ENCODE results near the gene CPOX.
"Not testable (repeated sequence)": the region's sequence is repeated elsewhere in the genome, so short reads cannot be mapped to it uniquely, and the experiment has no call there.

CPOX gene

DNA sequence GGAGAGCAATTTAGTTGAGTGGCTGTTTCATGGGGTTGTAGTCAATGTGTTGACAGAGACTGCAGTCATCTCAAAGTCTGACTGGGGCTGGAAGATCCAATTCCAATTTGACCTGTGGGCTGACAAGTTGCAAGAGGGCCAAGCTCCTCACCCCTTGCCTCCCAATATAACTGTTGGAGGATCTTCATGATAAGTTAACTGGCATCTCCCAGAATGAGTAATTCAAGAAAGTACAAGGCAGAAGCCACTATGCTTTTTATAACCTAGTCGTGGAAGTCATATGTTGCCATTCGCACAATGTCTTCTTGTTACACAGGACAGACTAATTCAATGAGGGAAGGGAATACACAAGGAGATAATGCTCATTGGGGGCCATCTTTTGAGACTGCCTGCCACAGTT is 32.5 kb downstream of the CPOX start:
- no peak for DNase-seq

DNA sequence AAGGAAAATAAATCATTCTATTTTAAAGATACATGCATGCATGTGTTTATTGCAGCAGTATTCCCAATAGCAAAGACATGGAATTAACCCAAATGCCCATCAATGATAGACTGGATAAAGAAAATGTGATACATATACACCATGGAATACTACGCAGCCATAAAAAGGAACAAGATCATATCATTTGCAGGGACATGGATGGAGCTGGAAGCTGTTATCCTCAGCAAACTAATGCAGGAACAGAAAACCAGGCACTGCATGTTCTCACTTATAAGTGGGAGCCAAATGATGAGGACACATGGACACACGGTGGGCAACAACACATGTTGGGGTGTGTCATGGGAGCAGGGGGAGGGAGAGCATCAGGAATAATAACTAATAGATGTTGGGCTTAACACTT is 33.6 kb downstream of the CPOX start:
- DNase-seq: not testable (repeated sequence)

DNA sequence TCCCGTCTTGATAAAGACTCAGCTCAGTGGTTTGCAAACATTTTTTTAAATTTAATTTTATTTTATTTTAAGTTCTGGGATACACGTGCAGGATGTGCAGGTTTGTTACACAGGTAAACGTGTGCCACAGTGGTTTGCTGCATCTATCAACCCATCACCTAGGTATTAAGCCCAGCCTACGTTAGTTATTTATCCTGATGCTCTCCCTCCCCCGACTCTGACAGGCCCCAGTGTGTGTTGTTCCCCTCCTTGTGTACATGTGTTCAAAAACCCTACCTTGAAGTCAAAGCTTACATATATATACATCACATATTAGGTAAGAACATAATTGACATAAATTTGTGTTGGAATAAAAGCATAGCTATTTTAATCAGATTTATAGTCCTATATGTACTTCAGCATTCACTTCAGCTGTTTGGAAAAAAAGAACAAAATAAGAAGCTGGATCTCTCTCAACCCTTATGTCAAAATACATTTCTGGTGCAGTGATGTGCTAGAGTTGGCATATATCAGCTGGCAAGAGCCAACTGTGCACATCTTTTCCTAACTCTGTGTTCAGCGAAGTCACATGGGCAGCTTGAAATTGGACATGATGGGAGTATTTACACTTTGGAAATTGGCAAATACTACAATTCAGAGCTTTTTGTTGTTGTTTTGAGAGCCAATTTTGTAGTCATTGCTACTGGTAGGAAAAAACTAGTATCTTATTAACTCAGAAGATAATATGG is 35.1 kb downstream of the CPOX start:
- DNase-seq: no peak

DNA sequence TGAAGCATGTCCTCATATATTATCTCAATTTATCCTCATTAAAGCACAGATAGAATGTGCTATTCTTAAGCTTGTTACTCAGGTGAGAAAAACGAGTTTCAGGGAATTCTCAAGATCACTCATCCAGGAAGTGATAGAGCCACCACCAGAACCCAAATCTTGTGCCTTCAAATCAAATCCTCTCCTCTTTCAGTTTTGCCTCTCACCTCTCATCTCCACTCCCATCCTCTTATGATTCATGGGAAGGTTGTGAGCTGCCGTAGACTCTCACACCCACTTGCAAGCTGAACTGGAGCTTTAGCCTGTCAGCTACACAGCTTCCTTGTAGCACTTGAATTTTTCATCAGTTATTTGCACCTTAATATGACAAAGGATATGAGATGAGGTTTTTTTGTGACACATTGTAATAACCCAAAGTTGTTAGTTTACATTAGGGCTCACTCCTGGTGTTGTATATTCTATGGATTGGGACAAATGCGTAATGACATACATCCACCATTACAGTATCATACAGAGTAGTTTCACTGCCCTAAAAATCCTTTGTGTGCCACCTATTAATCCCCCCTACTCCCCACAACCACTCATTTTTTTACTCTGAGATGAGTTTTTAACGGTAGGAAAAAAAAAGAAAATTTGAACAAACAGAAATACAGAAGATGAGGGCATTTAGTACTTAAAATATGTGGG is 35.9 kb downstream of the CPOX start:
- no peak for DNase-seq

DNA sequence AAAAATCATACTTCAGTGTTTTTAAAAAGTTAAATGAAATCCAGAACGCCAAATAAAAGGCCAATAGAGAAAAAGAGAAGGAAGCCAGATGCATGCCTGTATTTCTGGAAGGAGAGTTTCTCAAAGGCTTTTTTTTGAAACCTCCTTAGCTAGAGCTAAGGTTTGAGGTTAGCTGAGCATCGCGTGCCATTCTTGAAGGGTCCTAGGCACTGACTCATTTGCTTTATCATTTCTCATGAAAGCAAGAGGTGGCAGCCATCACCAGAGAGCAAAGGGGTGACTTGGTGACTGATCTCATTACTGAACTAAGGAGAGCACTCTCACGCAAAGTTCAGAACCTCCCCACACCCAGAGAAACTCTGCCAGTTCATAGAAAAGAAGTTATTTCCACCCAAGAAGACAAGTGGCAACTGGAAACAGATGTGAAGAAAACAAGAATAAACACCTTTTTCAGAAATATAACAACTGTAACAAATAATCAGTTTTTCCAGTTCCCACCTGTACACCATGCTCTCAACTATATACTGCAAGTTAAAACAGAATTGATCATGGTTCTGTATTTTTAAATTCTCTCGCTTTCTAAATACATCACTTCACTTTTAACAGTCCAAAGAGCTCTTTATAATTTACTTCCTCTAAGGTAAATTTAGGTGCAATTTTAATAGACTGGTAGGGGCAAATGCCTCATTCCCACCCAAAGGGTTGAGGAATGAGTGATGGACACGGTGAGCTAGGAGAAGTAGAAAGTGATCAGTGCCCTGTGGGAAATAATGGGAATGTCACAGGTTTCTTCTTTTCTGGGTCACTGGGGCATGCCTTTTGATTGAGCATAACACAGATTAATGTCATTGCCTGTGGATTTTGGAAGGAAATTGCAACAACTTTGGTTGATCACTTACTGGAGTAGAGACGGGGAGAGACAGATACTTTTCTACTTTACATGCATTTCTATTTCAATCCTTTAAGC is 37.0 kb downstream of the CPOX start:
- peak; percentile 52 for DNase-seq

DNA sequence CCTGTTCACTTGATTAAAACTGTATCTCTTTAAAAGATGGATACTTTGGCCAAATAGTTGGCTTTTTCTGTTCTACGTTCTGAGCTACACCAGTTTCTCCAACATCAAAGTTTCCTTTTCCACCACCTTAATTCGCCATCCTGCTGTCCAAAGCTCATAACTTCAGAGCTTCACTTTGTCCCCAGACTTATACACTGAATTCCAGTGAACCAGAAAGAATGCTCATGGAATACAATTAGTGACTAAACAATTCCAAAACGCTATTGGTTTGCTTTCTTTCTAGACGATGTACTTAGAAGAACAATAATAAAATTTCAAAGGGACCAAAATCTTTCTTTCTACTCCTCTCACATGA is 38.4 kb downstream of the CPOX start:
- no peak for DNase-seq

DNA sequence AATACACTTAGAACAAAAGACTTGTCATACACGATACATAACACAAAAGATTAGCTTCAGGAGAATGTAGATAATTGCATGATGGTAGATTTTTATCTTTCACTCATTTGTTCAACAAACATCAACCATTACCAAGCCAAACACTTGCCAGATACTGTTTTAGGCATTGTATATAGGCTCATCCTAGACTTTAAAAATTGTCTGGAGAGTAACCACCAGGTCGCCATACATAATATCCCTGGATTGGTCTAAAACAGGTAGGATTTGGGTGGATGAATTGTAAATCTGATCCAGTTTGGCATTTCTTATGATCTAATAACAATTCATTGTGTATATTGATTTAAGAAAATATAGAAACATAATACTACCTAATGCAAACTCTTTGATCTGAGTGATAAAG is 38.8 kb downstream of the CPOX start:
- no peak for DNase-seq

DNA sequence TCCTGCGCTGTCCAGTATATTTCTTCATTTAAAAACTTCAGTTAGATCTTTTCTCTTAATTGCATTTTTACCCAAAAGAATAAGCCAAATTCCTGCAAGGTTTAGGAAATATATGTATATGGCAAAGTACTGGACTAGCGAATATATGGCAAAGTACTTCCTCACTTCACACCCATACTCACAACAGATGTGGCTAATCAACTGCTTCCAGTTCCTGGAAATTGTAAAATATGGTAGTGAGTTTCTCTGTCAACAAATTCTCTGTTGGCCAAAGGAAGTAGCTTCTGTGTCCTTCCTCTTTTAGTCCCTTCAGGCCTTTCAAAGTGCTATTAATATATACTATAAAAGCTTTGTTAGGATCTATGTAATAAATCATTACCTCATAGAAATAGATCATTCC is 39.7 kb downstream of the CPOX start:
- DNase-seq: no peak

DNA sequence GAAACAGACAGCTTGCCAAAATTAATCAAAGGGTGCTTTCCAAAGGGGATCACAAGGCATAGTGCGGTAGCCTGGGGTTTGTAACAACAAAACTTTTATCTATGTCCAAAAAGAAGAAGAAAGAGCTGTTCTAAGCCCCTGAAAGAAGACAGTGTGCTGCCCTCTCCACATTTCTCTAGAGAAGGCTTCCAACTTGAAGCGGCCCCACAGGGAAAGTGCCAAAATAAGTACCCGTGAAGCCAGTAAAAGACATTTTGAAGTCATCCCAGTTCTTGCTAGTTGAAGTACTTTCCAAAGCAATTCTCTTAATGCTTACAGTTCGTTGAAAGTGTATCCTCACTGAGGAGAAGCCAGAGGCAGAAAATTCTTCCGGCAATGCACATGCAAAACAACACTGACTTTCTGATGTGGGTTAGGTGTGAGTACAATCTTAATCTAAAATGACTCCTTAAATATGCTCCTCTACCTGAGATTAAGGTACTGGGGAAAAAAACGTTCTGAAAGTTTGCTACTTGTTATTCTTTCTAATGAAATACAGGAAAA is 40.3 kb downstream of the CPOX start:
- no peak for DNase-seq

DNA sequence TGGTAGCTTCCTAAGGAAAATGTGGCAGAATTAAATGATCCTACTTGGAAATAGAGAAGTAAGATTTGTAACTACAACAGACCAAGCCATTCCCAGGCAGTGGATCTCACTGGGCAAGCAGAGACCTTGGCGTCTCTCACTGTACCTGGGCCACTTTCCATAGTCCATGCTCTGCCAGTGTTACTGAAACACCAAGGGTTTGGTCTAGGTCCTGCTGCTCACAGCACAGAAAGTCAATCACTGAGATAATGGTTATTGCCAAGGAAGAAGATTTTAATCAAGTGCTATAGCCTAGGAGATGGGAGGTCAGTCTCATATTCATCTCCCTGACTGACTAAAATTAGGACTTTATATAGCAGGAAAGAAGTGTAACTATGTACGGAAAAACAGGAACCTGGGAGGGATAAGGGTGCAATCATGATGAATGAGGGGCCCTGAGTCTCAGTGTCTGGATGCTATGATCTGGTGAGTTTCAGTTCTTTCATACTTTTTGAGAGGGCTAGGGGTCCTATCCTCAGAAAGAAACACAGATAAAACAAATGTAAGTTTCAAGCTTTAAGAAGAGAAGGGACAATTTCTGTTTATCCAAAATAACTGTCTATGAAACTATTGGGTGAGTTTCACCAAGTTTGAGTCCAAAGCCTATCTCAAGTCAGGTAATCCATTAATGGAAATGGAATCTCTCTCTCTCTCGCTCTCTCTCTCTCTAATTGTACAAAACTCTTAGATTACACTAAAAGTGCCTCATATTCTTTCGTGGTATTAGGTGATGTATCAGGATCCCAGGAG is 41.0 kb downstream of the CPOX start:
- no peak for DNase-seq

DNA sequence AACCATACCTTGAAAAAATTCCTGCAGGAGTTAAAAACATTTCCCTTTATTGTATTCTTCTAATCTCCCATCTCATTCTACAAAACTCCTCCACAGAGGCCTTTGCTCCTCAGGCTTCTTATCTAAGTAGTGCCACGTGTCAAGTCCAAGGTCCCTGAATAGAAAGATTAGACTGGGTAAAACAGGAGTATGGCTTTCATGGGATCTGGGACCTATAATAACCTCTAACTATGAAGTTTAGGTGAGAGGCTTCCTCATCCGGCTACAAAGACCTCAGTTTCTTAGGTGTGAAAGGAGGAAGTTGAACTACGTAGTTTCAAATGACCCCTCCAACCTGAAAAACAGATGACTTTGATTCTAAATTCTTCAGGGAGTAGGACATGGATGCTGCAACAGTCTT is 41.7 kb downstream of the CPOX start:
- DNase-seq: no peak

DNA sequence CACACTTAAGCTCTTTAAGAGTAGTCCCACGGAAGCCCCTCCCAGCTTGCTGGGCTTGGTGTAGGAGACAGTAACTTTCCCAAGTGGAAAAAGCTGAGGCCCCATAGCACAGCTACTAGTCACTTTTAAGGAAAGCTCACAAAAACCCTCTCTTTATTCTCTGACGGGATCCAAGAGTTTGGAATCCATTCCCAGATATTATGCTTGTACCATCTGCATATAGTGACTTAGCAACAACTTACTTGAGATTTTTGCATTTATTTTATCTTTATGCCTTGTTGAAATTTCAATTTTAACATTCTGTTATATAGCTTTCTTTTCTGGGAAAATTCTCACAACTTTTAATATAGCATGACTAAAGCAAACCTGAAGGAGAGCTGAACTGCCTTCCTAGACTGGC is 42.2 kb downstream of the CPOX start:
- no peak for DNase-seq

DNA sequence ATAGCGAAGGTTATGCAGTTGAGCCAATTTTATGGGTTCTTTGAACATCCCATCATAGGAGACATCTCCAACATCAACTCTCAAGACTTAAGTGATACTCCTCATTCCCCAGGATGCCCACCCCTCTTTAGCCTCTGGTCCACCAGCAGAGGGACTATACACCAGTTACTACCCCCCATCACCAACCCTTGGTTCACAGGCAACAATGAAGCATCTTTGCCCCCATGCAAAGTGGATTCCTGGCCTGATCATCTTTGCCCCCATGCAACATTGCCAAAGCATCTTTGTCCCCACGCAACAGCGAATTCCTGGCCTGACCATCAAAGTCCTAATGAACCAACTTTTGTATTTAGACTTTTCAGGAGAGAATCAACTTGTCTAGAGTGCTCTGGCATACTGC is 42.6 kb downstream of the CPOX start:
- DNase-seq: no peak

DNA sequence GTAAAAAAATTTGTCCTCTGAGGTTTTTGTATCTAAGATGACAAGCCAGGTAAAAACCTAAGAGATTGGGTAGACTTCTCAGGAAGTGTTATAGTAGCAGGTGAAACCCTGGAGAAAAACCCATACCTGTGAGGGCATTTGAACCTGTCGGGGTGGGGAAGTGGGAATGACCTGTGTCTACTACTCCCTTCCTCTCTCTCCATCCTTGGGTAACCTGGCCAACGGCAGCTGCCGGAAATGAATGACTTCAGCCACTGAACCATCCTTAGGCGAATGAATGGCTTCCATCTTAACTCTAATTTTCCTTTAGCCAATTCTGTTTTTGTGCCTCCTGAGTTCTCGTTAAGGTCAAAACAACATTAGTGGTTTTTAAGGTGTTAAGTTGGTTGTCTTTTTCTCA is 44.9 kb downstream of the CPOX start:
- DNase-seq: no peak

DNA sequence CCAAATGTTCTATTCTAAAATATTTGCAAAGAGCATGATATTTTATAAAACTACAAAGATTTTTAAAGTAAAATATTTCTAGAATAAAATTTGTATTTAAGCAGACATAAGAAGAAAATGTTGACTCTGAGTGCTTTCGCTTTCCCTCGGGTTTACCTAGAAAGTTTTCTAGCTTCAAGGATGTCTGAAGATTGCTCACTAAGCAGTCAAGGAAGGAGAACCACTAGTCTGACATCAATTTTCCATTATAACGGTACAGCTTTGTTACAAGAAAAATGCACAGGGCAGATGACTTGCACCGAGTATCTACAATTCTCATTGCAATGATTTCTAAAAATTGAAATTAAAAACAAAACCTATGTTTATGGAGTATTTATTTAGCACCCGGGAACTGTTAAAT is 47.5 kb downstream of the CPOX start:
- DNase-seq: no peak

DNA sequence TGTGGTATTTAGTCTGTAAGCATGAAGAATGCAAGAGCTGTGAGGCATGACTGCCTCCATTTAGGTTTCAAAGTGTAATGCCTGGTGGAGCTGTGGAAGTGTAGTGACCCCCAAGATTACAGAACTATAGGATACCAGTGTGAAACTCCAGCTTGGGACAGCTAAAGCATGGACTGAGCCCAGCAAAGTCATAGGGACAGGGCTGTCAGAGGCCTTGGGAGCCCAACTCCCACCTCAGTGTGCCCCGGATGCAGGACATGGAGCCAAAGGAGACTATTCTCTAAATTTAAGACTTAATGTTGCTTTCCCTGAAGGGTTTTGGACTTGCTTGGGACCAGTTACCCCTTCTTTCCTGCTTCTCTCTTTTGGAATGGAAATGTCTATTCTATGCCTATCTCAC is 50.8 kb downstream of the CPOX start:
- no peak for DNase-seq

DNA sequence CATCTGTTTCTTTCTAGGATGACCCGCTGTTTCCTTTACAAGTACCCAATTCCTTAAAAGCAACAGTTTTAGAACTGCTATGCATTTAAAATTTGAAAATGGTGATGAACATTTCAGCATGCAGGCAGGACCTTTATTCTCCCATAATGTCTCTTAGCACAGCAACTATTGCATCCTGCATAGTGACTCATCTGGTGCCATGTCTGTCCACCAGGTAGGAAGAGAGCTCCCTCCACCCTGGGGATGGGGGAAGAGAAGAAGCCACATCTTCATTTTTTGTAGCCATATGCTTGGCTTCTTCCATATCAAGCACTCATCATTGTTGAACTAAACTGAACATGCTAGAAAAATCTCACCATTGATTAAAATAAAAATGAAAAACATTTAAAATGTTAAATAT is 51.7 kb downstream of the CPOX start:
- no peak for DNase-seq

DNA sequence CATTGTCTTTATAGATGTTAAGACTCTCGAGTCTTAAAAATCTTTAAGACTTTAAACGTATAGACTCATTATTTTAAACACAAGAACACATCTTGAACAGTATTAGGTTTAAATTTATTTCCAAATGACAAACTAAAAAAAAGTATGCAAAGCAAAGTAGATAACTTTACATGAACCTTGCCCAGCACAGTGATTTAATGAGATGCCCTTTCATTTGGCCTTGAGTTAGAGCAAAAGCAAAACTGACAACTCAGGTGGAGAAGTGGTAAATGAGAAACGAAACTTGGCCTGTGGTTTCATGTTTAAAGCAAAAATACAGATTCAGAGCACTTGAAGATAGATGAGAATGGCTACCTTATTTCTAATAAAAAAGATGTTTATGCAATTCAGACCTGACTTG is 53.1 kb downstream of the CPOX start:
- DNase-seq: no peak

DNA sequence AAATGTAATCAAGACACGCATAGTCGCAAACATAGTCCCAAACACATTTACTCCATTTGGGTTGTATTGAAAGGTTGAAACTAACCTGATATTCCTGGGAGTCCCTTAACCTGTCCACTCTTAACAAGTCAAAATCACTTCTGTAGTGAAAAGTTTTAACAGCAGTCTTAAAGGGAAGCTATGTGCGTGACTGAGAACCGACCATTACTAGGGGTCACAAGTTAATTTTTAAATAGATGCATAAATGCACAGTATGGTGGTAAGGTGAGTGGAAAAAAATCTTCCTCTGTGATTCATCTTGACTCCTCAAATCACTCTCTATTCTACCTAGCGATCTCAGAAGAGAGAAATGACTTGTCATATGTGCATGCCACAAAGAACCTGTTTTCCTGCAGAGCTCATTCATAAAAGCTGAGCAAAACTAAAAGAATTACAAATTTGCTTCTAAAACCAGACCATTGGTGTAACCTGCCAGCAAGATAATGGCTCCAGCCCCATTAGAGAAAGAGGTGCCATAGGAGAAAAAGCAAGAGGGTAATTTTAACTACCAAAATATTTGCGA is 56.9 kb downstream of the CPOX start:
- DNase-seq: no peak

DNA sequence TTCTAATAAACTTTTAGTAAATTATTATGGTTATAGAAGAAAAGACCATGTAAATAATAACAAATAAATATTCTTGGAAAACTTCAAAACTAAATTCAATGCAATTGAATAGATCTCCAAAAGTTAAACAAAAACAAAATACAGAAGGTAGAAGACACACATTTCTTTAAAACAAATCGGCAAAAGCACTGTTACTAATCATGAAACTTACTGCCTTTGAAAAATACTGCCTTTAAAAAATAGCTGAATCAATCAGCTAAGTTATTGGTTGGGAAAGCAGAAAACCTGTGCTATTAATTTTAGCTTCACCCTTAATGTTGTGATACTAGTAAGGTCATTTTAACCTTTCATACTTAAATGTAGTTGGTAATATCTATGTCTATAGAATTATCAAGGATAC is 58.7 kb downstream of the CPOX start:
- no peak for DNase-seq

DNA sequence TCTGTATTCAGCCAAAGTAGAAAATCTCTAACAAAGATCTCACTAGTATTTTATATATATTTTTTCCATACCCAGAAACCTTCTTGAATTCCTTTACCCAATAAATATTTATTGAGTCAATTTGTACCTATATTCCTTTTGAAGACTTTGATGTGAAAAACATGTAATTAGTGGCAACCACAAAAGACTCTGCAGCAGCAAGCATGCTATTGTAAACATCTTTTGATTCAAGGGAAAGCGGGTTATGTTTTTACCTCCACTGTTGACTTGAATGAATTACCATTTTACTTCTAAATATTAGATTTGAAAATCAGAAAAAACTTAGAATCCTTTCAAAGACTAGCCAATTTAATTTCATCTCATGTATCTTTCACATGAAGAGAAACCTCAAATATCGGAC is 59.2 kb downstream of the CPOX start:
- DNase-seq: no peak
